ENCODE data around the gene RNF13.
A peak's percentile ranks its signal among the peaks of the same experiment; 100 is the strongest.
"Not testable (repeated sequence)": the region's sequence is repeated elsewhere in the genome, so short reads cannot be mapped to it uniquely, and the experiment has no call there.

Gene RNF13

GRCh38 chr3:149801639-149802038 lies 11.4 kb upstream of the RNF13 start:
- DNase-seq, result no peak

- DNase-seq, result no peak
These were observed 6.7 kb upstream of the RNF13 start for GRCh38 chr3:149806171-149806778.

DNA sequence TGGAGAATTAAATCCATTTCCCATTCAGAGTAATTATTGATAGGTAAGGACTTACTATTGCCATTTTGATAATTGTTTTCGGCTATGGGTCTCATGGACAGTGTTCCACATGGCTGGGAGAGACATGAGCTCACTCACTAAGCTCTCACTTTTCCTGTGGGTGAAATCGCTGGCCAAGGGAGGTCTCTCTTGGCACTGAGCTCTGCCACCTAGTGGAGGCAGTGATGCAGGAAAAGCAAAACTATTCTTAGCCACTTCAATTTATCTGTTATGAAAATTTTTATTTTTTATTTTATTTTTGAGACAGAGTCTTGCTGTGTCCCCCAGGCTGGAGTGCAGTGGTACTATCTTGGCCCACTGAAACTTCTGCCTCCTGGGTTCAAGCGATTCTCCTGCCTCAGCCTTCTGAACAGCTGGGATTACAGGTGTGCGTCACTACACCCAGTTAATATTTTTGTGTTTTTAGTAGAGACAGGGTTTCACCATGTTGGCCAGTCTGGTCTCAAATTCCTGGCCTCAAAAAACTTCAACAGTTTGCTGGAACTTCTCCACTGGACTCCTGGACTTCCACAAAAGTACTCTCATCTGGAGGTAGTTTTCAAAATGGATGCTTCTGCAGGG lies 4.7 kb upstream of the RNF13 start:
- DNase-seq, result peak; percentile 68

- no peak for DNase-seq
These were observed 3.3 kb upstream of the RNF13 start for GRCh38 chr3:149809699-149810098.

- no peak for DNase-seq
These were observed 2.2 kb upstream of the RNF13 start for GRCh38 chr3:149810846-149811245.

GRCh38 chr3:149812165-149812605 lies 830 bp upstream of the RNF13 start:
- no peak for DNase-seq

GRCh38 chr3:149813367-149814281 lies 609 bp downstream of the RNF13 start:
- peak; percentile 20 for DNase-seq

DNA sequence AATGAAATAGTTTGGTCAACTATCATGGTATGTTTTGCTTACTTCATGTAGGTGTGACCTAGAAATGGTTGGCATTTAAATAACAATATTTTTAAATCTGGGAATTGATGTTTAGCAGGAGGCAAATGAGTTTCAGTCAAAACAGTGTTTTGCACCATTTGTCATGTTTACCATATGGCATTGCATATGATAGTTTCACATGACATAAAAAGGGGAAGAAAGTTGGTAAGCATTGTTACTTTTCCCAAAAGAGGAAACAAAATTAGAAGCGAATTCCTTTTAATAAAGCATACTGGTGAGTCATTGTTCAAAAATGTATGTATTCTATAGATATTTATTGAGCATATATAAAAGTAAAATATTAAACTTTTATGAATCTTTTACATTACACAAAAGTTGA lies 2.3 kb downstream of the RNF13 start:
- no peak for DNase-seq

DNA sequence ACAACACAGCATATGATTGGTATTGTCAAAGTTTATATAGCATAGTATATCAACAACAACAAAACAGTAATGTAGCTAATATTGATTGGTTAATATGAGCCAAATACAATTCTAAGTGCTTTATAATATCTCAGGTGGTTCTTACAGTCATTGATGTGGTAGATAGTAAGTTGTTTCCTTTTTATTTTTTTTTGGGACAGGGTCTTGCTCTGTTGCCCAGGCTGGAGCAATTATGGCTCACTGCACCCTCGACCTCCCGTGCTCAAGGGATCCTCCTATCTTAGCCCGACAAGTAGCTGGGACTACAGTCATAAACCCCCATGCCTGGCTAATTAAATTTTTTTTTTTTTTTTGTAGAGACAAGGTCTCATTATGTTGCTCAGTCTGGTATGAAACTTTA lies 2.7 kb downstream of the RNF13 start:
- DNase-seq, result no peak

DNA sequence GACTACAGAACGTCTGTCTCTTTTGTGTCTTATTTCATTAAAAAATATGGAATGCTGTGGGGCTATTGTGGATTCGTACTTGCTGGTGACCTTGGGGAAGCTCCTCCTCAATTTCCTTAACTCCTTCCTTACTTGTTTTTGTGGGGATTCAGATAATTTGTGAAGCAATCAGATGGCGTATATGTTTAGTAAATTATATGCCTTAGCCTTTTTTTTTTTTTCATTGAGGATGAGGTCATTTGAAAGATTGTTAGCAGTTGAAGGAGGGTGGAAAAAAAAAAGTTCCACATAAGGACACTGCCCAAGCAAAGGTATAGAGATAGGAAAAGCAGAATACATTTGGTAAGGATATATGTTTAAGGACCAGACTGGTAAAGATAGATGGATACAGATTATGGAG lies 3.3 kb downstream of the RNF13 start:
- DNase-seq, result no peak

- no peak for DNase-seq
These were observed 4.0 kb downstream of the RNF13 start for GRCh38 chr3:149816986-149817385.

GRCh38 chr3:149819432-149819831 lies 6.4 kb downstream of the RNF13 start:
- DNase-seq, result no peak

- DNase-seq, result no peak
These were observed 7.2 kb downstream of the RNF13 start for GRCh38 chr3:149820183-149820582.

GRCh38 chr3:149826636-149827035 lies 13.6 kb downstream of the RNF13 start:
- no peak for DNase-seq

DNA sequence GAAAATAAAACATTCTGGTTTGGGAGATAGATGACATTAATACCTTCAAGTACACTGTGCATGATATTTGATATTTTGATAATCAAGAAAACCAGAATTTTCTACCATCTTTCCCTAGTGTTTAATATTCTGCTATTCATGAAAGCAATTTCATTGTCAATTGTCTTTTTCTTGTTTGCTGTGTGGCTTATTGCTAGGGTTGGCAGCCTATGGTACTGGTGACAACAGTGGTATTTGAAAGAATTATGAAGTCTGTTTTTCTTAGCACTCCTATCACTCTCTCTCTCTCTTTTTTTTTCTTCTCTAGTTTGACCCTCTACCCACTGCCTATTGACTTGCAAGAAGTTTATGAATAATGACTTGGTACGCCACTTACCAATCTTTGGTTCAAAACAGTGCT lies 15.4 kb downstream of the RNF13 start:
- no peak for DNase-seq

GRCh38 chr3:149829631-149830030 lies 16.6 kb downstream of the RNF13 start:
- DNase-seq, result not testable (repeated sequence)

GRCh38 chr3:149830902-149831301 lies 17.9 kb downstream of the RNF13 start:
- no peak for DNase-seq

GRCh38 chr3:149831321-149831720 lies 18.3 kb downstream of the RNF13 start:
- DNase-seq, result no peak

GRCh38 chr3:149832086-149832485 lies 19.1 kb downstream of the RNF13 start:
- no peak for DNase-seq

DNA sequence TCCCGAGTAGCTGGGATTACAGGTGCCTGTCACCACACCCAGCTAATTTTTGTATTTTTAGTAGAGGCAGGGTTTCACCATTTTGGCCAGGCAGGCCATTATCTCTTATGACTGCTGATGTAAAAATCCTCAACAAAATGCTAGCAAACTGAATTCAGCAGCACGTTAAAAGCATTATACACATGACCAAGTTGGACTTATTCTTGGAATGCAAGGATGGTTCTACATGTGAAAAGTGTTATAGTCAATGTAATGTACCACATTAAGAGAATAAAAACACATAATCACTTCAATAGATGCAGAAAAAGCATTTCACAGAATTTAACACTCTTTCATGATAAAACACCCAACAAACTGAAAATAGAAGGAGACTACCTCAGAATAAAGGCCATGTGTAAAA lies 20.2 kb downstream of the RNF13 start:
- no peak for DNase-seq

- not testable (repeated sequence) for DNase-seq
These were observed 25.5 kb downstream of the RNF13 start for GRCh38 chr3:149838491-149838890.

DNA sequence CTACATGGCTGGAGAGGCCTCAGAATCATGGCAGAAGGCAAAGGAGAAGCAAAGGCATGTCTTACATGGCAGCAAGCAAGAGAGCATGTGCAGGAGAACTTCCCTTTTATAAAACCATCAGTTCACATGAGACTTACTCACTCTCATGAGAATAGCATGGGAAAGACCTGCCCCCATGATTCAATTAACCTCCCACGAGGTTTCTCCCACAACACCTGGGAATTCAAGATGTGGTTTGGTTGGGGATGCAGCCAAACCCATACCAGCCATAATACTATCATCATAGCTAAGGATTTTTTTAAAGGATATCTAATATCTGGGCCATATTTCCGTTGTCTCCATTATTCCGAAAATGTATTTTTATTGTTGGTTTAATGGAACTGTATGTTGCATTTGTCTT lies 26.5 kb downstream of the RNF13 start:
- DNase-seq, result not testable (repeated sequence)

DNA sequence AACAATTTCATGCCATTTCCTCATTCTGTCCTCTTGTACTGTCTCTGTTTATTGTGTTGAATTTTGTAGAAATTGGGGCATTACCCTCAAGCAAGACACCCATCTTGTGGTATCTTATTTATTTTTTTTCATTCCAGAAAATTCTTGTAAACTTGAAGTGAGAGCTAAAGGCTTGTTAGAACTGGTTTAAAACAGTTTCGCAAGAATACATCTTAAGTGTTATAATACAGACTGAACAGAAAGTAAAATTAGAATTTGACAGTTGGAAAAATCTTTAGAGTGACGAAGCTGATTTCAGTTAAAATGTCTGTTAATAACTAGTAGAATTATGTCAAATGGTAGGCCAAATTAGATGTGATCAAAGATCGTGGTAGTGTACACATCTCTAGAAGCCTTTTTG lies 26.9 kb downstream of the RNF13 start:
- no peak for DNase-seq

GRCh38 chr3:149843502-149843901 lies 30.5 kb downstream of the RNF13 start:
- DNase-seq, result no peak
